Spleen (tissue), 7 donors: ENCODE measurements around the gene SHANK1.

ENCODE experiments used
- POLR2A ChIP-seq, 3 donors: fragments of 450-650 bp; IDR thresholded peaks; one replicate each; pipeline ENCODE4 v1.5.1; 2017; ENCODE audit warnings: antibody characterized with exemption in 3 of 3, mild to moderate bottlenecking in 1 of 3
- POLR2AphosphoS5 ChIP-seq, 3 donors: sonication (generic); formaldehyde crosslinking; IDR thresholded peaks; one replicate each; pipeline ENCODE4 v1.5.1; 2017; ENCODE audit warnings: antibody characterized with exemption in 3 of 3
- TF ChIP-seq, protein P1 (sequence below), 11 experiments: fragments of 200-600 bp in 7 of 11; fragments of 450-650 bp in 4 of 11; sonication (generic) in 4 of 11; IDR thresholded peaks in 8 of 11; conservative IDR thresholded peaks in 3 of 11; 1 replicate in 7 of 11; 2 replicates in 4 of 11; pipeline versions ENCODE4 v1.4.0 to v1.8.0; 2016 to 2021; ENCODE audit warnings: antibody characterized with exemption in 11 of 11, inconsistent platforms in 4 of 11, mild to moderate bottlenecking in 1 of 11
- donor health status: DM: no; HTN: no; CAD: no; lungs with moderate emphysema.
- donor health status: DM: no; HTN: no; CAD: no.
- donor health status: DM: no; HTN: no; CAD: no.

- TF ChIP-seq, protein P1, sequence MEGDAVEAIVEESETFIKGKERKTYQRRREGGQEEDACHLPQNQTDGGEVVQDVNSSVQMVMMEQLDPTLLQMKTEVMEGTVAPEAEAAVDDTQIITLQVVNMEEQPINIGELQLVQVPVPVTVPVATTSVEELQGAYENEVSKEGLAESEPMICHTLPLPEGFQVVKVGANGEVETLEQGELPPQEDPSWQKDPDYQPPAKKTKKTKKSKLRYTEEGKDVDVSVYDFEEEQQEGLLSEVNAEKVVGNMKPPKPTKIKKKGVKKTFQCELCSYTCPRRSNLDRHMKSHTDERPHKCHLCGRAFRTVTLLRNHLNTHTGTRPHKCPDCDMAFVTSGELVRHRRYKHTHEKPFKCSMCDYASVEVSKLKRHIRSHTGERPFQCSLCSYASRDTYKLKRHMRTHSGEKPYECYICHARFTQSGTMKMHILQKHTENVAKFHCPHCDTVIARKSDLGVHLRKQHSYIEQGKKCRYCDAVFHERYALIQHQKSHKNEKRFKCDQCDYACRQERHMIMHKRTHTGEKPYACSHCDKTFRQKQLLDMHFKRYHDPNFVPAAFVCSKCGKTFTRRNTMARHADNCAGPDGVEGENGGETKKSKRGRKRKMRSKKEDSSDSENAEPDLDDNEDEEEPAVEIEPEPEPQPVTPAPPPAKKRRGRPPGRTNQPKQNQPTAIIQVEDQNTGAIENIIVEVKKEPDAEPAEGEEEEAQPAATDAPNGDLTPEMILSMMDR (IDR thresholded peaks at IDR 0.05 in 8 of 11, conservative IDR thresholded peaks at IDR 0.05 in 3 of 11), result no peak
- no peak for TF ChIP-seq POLR2AphosphoS5 (IDR thresholded peaks at IDR 0.05)
- TF ChIP-seq POLR2A (IDR thresholded peaks at IDR 0.05), result no peak
Observed at GRCh38 chr19:50719566-50719965, at the start of gene SHANK1.
